Measurements from ENCODE around the gene CLEC2L. TPM values are rescaled to one million over a fixed set of nuclear protein-coding genes. Genes with fewer than 3 reads are reported as not detected.

The CLEC2L gene
- total and polyA plus RNA-seq, 4 donors = 0.05 TPM; not detected in 3

DNA sequence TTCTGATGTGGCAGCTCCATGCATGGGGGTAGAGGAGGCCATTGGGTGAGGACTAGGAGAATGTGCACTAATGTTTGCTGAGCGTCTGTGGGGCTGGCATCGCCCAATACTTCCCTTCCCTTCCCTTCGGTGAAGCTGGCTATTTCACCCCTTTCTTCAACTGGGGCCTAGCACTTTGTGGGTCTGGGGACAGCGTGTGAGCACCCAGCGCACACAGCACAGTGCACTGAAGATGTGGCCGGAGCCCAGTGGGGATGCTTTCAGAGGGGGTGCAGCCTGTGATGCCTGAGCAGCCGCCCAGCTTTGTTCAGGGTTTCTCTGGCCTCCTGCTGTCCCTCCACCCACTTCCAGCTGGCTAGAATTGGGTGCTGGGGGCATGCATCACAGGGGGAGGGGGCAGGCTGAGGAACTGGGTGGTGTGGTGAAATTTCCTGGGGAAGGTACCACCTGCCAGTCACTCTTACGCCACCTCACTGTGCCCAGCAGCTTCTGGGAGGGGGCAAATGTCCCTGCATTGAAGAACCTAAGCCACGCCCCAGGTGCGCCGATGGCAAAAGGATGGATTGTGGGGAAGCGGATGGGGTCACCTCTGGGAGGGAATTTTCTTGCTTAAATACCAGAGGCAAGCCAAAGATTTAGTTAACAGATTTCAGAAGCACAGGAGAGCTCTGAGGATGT lies 45.5 kb downstream of the CLEC2L start:
- no peaks in the 10 kb centered on the region for H3K9me3 ChIP-seq (ENCODE audit: control insufficient read depth in 4 of 4, low read length in 3 of 4)
- DNase-seq (ENCODE audit: low spot score) = no peak
- 96% methylated on average over 12 of the region's 12 CpGs for WGBS
- H3K9ac ChIP-seq (ENCODE audit: low read depth in 1 of 2, low read length in 2 of 2) = no peak overlapping the region
- no peaks in the 10 kb centered on the region for H3K4me1 ChIP-seq (ENCODE audit: control insufficient read depth in 4 of 4, insufficient read depth in 4 of 4, low read length in 3 of 4)
- peaks cover 13 to 38% (median 16%) of the 10 kb centered on the region in 4 donors for H3K36me3 ChIP-seq (ENCODE audit: control insufficient read depth in 4 of 4, insufficient read depth in 3 of 4, low read depth in 1 of 4, low read length in 3 of 4)
- H3K27ac ChIP-seq (ENCODE audit: low read depth in 1 of 2, low read length in 2 of 2) = no peak overlapping the region
- no peak overlapping the region for H3K4me3 ChIP-seq (ENCODE audit: low read depth in 1 of 3, low read length in 3 of 3)
- TF ChIP-seq NR2F2 (IDR thresholded peaks at IDR 0.05) = no peak
- H3K27me3 ChIP-seq (ENCODE audit: control insufficient read depth in 4 of 4, insufficient read depth in 4 of 4, low read length in 3 of 4) = no peaks in the 10 kb centered on the region

DNA sequence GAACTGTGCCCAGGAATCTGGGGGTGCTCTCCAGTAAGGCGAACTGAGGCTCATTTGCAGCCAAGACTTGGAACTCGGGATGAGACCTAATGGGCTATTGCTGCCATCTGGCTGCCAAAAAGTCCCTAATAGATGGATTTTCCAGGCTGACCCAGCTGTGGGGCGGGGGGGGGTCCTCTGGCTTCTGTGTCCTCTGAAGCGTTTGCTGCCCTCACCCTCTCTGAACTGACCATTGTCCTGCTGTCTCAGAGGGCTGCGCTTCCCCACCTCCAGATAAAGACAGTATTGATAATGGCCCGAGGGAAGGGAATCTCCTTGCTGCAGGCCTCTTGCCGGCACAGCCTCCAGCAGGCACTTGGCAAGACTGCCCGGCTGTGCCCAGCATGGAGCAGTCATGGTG lies 46.6 kb downstream of the CLEC2L start:
- 90% methylated on average over 8 of the region's 8 CpGs for WGBS
- Histone ChIP-seq H3K9ac (ENCODE audit: low read depth in 1 of 2, low read length in 2 of 2) (no peak overlapping the region), H3K4me3 (ENCODE audit: low read depth in 1 of 3, low read length in 3 of 3) (no peak overlapping the region), H3K27me3 (ENCODE audit: control insufficient read depth in 4 of 4, insufficient read depth in 4 of 4, low read length in 3 of 4) (no peaks in the 10 kb centered on the region), H3K4me1 (ENCODE audit: control insufficient read depth in 4 of 4, insufficient read depth in 4 of 4, low read length in 3 of 4) (no peaks in the 10 kb centered on the region), H3K36me3 (ENCODE audit: control insufficient read depth in 4 of 4, insufficient read depth in 3 of 4, low read depth in 1 of 4, low read length in 3 of 4) (peaks cover 18 to 49% (median 25%) of the 10 kb centered on the region in 4 donors), H3K9me3 (ENCODE audit: control insufficient read depth in 4 of 4, low read length in 3 of 4) (no peaks in the 10 kb centered on the region), H3K27ac (ENCODE audit: low read depth in 1 of 2, low read length in 2 of 2) (no peak overlapping the region)
- no peak for TF ChIP-seq RXRA (IDR thresholded peaks at IDR 0.05)
- DNase-seq (ENCODE audit: low spot score) = no peak

DNA sequence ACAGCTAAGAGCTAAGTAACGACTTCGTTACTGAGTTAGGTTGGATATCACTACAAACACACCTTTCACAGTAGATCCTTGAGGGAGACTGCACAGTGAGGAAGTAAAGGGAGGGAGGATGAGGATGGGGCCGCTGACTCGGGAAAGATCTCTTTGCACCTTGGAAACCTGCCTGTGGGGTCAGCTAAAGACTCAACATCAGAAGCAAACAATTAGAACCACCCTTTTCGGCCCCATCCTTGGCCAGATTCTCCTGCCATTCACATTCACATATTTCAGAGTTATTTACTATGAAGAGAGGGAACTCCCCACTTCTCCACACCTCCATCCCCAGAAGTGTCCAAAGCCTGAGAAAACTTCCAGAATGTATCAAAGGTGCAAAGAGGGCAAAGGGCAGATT lies 47.1 kb downstream of the CLEC2L start:
- WGBS = 92% methylated on average over 5 of the region's 5 CpGs
- DNase-seq (ENCODE audit: low spot score) = no peak
- Histone ChIP-seq H3K4me1 (ENCODE audit: control insufficient read depth in 4 of 4, insufficient read depth in 4 of 4, low read length in 3 of 4) (no peaks in the 10 kb centered on the region), H3K9ac (ENCODE audit: low read depth in 1 of 2, low read length in 2 of 2) (no peak overlapping the region), H3K9me3 (ENCODE audit: control insufficient read depth in 4 of 4, low read length in 3 of 4) (no peaks in the 10 kb centered on the region), H3K27ac (ENCODE audit: low read depth in 1 of 2, low read length in 2 of 2) (no peak overlapping the region), H3K4me3 (ENCODE audit: low read depth in 1 of 3, low read length in 3 of 3) (no peak overlapping the region), H3K27me3 (ENCODE audit: control insufficient read depth in 4 of 4, insufficient read depth in 4 of 4, low read length in 3 of 4) (no peaks in the 10 kb centered on the region), H3K36me3 (ENCODE audit: control insufficient read depth in 4 of 4, insufficient read depth in 3 of 4, low read depth in 1 of 4, low read length in 3 of 4) (peaks cover 23 to 54% (median 28%) of the 10 kb centered on the region in 4 donors)
- TF ChIP-seq FOXA1 (IDR thresholded peaks at IDR 0.05) = no peak
- TF ChIP-seq, protein P1, sequence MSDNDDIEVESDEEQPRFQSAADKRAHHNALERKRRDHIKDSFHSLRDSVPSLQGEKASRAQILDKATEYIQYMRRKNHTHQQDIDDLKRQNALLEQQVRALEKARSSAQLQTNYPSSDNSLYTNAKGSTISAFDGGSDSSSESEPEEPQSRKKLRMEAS (IDR thresholded peaks at IDR 0.05) = no peak

- Histone ChIP-seq H3K9me3 (ENCODE audit: control insufficient read depth in 4 of 4, low read length in 3 of 4) (no peaks in the 10 kb centered on the region), H3K4me3 (ENCODE audit: low read depth in 1 of 3, low read length in 3 of 3) (no peak overlapping the region), H3K36me3 (ENCODE audit: control insufficient read depth in 4 of 4, insufficient read depth in 3 of 4, low read depth in 1 of 4, low read length in 3 of 4) (peaks cover 24 to 60% (median 33%) of the 10 kb centered on the region in 4 donors), H3K9ac (ENCODE audit: low read depth in 1 of 2, low read length in 2 of 2) (no peak overlapping the region), H3K27ac (ENCODE audit: low read depth in 1 of 2, low read length in 2 of 2) (no peak overlapping the region), H3K4me1 (ENCODE audit: control insufficient read depth in 4 of 4, insufficient read depth in 4 of 4, low read length in 3 of 4) (no peaks in the 10 kb centered on the region), H3K27me3 (ENCODE audit: control insufficient read depth in 4 of 4, insufficient read depth in 4 of 4, low read length in 3 of 4) (no peaks in the 10 kb centered on the region)
- TF ChIP-seq NR2F2 (IDR thresholded peaks at IDR 0.05) (no peak), ATF3 (IDR thresholded peaks at IDR 0.05) (no peak), CTCF (IDR thresholded peaks at IDR 0.05; ENCODE audit: low read depth, low read length, missing input control) (no peak), GABPA (IDR thresholded peaks at IDR 0.05 in 1 of 2, conservative IDR thresholded peaks at IDR 0.05 in 1 of 2) (no peak), FOXA1 (IDR thresholded peaks at IDR 0.05) (no peak), TAF1 (conservative IDR thresholded peaks at IDR 0.05) (no peak), HNF4G (IDR thresholded peaks at IDR 0.05) (no peak), RXRA (IDR thresholded peaks at IDR 0.05) (no peak), SP1 (IDR thresholded peaks at IDR 0.05) (no peak)
- DNase-seq (ENCODE audit: low spot score) = no peak
- 93% methylated on average over 20 of the region's 20 CpGs for WGBS
These were observed 47.7 kb downstream of the CLEC2L start for GRCh38 chr7:139571190-139571589.

Data from liver (tissue), 9 donors.